Stimulated activated memory B cell treated with anti-CD40 and anti-IgM and Interleukin-4, amounts not matched to agents 10 μg/mL and 1 μg/mL and 100 μg/mL, for 72 hours (primary cell): Measurements from ENCODE around the gene SELENON.

Source experiments
- ATAC-seq: fragments of 150-1000 bp; cut with Tn5 transposase; 2 replicates; pipeline ENCODE4 v1.10.0; 2021
- H3K27ac Mint-ChIP-seq: one replicate; pipeline ENCODE4 v1.8.0; 2022; ENCODE audit warnings: mild to moderate bottlenecking, mixed read lengths
- H3K27me3 Mint-ChIP-seq: one replicate; pipeline ENCODE4 v1.8.0; 2022; ENCODE audit warnings: mixed read lengths
- H3K36me3 Mint-ChIP-seq: one replicate; pipeline ENCODE4 v1.8.0; 2022; ENCODE audit warnings: mixed read lengths
- H3K4me1 Mint-ChIP-seq: one replicate; pipeline ENCODE4 v1.8.0; 2022; ENCODE audit warnings: mixed read lengths
- H3K4me3 Mint-ChIP-seq: one replicate; pipeline ENCODE4 v1.8.0; 2022; ENCODE audit warnings: mild to moderate bottlenecking, moderate library complexity, mixed read lengths
- H3K9me3 Mint-ChIP-seq: one replicate; pipeline ENCODE4 v1.8.0; 2022; ENCODE audit warnings: mixed read lengths

The SELENON gene

GRCh38 chr1:25845664-25846063 lies 45.7 kb downstream of the SELENON start:
- H3K4me1 Mint-ChIP-seq = peaks cover 13% of the 10 kb centered on the region
- H3K36me3 Mint-ChIP-seq = peaks cover under 1% of the 10 kb centered on the region
- H3K4me3 Mint-ChIP-seq = no peak overlapping the region
- no peaks in the 10 kb centered on the region for H3K27me3 Mint-ChIP-seq
- no peaks in the 10 kb centered on the region for H3K9me3 Mint-ChIP-seq
- peak overlapping the region; percentile 77 for H3K27ac Mint-ChIP-seq
- ATAC-seq = no peak

- Mint-ChIP-seq H3K9me3 (no peaks in the 10 kb centered on the region), H3K27ac (no peak overlapping the region), H3K36me3 (no peaks in the 10 kb centered on the region), H3K4me3 (no peak overlapping the region), H3K4me1 (peaks cover 13% of the 10 kb centered on the region), H3K27me3 (no peaks in the 10 kb centered on the region)
- no peak for ATAC-seq
Measured at GRCh38 chr1:25847929-25848328, 47.9 kb downstream of the SELENON start.

GRCh38 chr1:25848531-25848930 lies 48.5 kb downstream of the SELENON start:
- no peak for ATAC-seq
- Mint-ChIP-seq H3K9me3 (no peaks in the 10 kb centered on the region), H3K27ac (no peak overlapping the region), H3K27me3 (no peaks in the 10 kb centered on the region), H3K36me3 (no peaks in the 10 kb centered on the region), H3K4me1 (peaks cover 13% of the 10 kb centered on the region), H3K4me3 (no peak overlapping the region)

- Mint-ChIP-seq H3K27me3 (no peaks in the 10 kb centered on the region), H3K4me1 (peaks cover 12% of the 10 kb centered on the region), H3K36me3 (no peaks in the 10 kb centered on the region), H3K27ac (no peak overlapping the region), H3K9me3 (no peaks in the 10 kb centered on the region), H3K4me3 (no peak overlapping the region)
- ATAC-seq = no peak
Measured at GRCh38 chr1:25854554-25854953, 54.6 kb downstream of the SELENON start.

- no peak for ATAC-seq
- no peak overlapping the region for H3K4me3 Mint-ChIP-seq
- peaks cover 24% of the 10 kb centered on the region for H3K4me1 Mint-ChIP-seq
- no peak overlapping the region for H3K27ac Mint-ChIP-seq
- H3K9me3 Mint-ChIP-seq = no peaks in the 10 kb centered on the region
- no peaks in the 10 kb centered on the region for H3K36me3 Mint-ChIP-seq
- H3K27me3 Mint-ChIP-seq = no peaks in the 10 kb centered on the region
Measured at GRCh38 chr1:25856856-25857255, 56.9 kb downstream of the SELENON start.

GRCh38 chr1:25858494-25858893 lies 58.5 kb downstream of the SELENON start:
- H3K4me3 Mint-ChIP-seq = peak overlapping the region; percentile 75
- peak overlapping the region; percentile 89 for H3K27ac Mint-ChIP-seq
- no peaks in the 10 kb centered on the region for H3K27me3 Mint-ChIP-seq
- peaks cover 9% of the 10 kb centered on the region for H3K36me3 Mint-ChIP-seq
- no peaks in the 10 kb centered on the region for H3K9me3 Mint-ChIP-seq
- peaks cover 24% of the 10 kb centered on the region for H3K4me1 Mint-ChIP-seq
- ATAC-seq = no peak

GRCh38 chr1:25858906-25859789 lies 59.2 kb downstream of the SELENON start, which contains the start of gene AUNIP:
AUNIP (minus strand) TSS chr1:25859457; CDS start chr1:25859357, 100 bp downstream.
- H3K4me1 Mint-ChIP-seq = peaks cover 24% of the 10 kb centered on the region

GRCh38 chr1:25861316-25862286 lies 61.6 kb downstream of the SELENON start:
- H3K36me3 Mint-ChIP-seq = peaks cover 14% of the 10 kb centered on the region
- H3K27me3 Mint-ChIP-seq = no peaks in the 10 kb centered on the region
- H3K9me3 Mint-ChIP-seq = no peaks in the 10 kb centered on the region
- H3K4me3 Mint-ChIP-seq = peak overlapping the region; percentile 11
- no peak for ATAC-seq
- peak overlapping the region; percentile 21 for H3K27ac Mint-ChIP-seq
- H3K4me1 Mint-ChIP-seq = peaks cover 24% of the 10 kb centered on the region

More at GRCh38 chr1:25858906-25859789, 59.2 kb downstream of the SELENON start, which contains the start of gene AUNIP:
- H3K36me3 Mint-ChIP-seq = peaks cover 9% of the 10 kb centered on the region
- peak within 1 kb of the TSS; percentile 89 for H3K27ac Mint-ChIP-seq
- peak; percentile 94 for ATAC-seq
- H3K4me3 Mint-ChIP-seq = peak within 1 kb of the TSS; percentile 75
- H3K27me3 Mint-ChIP-seq = no peaks in the 10 kb centered on the region
- no peaks in the 10 kb centered on the region for H3K9me3 Mint-ChIP-seq

- Mint-ChIP-seq H3K27ac (no peak overlapping the region), H3K36me3 (peaks cover 14% of the 10 kb centered on the region), H3K4me3 (no peak overlapping the region), H3K4me1 (peaks cover 24% of the 10 kb centered on the region), H3K9me3 (no peaks in the 10 kb centered on the region), H3K27me3 (no peaks in the 10 kb centered on the region)
- ATAC-seq = no peak
Measured at GRCh38 chr1:25862785-25863485, 62.9 kb downstream of the SELENON start.

- no peak overlapping the region for H3K27ac Mint-ChIP-seq
- H3K4me1 Mint-ChIP-seq = peaks cover 21% of the 10 kb centered on the region
- H3K9me3 Mint-ChIP-seq = no peaks in the 10 kb centered on the region
- no peak for ATAC-seq
- H3K27me3 Mint-ChIP-seq = no peaks in the 10 kb centered on the region
- no peak overlapping the region for H3K4me3 Mint-ChIP-seq
- H3K36me3 Mint-ChIP-seq = peaks cover 14% of the 10 kb centered on the region
Measured at GRCh38 chr1:25863486-25864262, 63.7 kb downstream of the SELENON start.

- H3K9me3 Mint-ChIP-seq = no peaks in the 10 kb centered on the region
- no peak overlapping the region for H3K4me3 Mint-ChIP-seq
- H3K4me1 Mint-ChIP-seq = peaks cover 13% of the 10 kb centered on the region
- H3K27ac Mint-ChIP-seq = no peak overlapping the region
- ATAC-seq = no peak
- H3K27me3 Mint-ChIP-seq = no peaks in the 10 kb centered on the region
- peaks cover 14% of the 10 kb centered on the region for H3K36me3 Mint-ChIP-seq
Measured at GRCh38 chr1:25864434-25864833, 64.4 kb downstream of the SELENON start.

- no peak overlapping the region for H3K27ac Mint-ChIP-seq
- no peaks in the 10 kb centered on the region for H3K9me3 Mint-ChIP-seq
- no peaks in the 10 kb centered on the region for H3K27me3 Mint-ChIP-seq
- H3K4me1 Mint-ChIP-seq = peaks cover 8% of the 10 kb centered on the region
- peaks cover 14% of the 10 kb centered on the region for H3K36me3 Mint-ChIP-seq
- H3K4me3 Mint-ChIP-seq = no peak overlapping the region
- no peak for ATAC-seq
Measured at GRCh38 chr1:25866288-25866687, 66.3 kb downstream of the SELENON start.

GRCh38 chr1:25867210-25867991 lies 67.4 kb downstream of the SELENON start:
- Mint-ChIP-seq H3K27me3 (no peaks in the 10 kb centered on the region), H3K4me1 (peaks cover 12% of the 10 kb centered on the region), H3K36me3 (peaks cover 13% of the 10 kb centered on the region), H3K9me3 (no peaks in the 10 kb centered on the region), H3K4me3 (no peak overlapping the region), H3K27ac (no peak overlapping the region)
- no peak for ATAC-seq
